ENCODE results near the gene PATJ.
"Not testable (repeated sequence)": the region's sequence is repeated elsewhere in the genome, so short reads cannot be mapped to it uniquely, and the experiment has no call there.

Gene PATJ

GRCh38 chr1:62176597-62177312 lies 434.5 kb downstream of the PATJ start:
- DNase-seq (ENCODE audit: low read depth): no peak

- no peak for DNase-seq (ENCODE audit: low read depth)
Observed at GRCh38 chr1:62177621-62178020, 435.3 kb downstream of the PATJ start.

DNA sequence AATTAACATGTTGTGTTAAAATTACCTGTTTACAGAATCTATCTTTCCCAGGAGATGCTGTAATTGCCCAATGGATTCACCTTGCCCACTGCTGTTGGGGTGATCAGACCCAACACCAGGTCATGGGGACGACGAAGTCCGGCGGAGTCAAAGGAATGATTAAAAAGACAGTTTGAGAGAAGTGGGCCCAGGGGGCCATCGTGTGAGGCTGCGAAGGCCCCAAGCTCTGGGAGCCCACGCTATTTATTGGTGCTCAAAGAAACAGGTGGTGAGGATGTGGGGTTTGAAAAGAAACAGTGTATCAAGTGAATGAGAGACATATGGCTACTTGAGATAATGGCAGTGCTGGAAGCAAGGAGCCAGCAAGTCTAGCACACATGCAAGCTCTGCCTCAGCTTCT lies 436.1 kb downstream of the PATJ start:
- DNase-seq (ENCODE audit: low read depth): no peak

GRCh38 chr1:62180054-62180453 lies 437.8 kb downstream of the PATJ start:
- DNase-seq (ENCODE audit: low read depth): peak; percentile 2

- no peak for DNase-seq (ENCODE audit: low read depth)
Observed at GRCh38 chr1:62180639-62181038, 438.4 kb downstream of the PATJ start.

GRCh38 chr1:62181532-62181931 lies 439.3 kb downstream of the PATJ start:
- DNase-seq (ENCODE audit: low read depth): no peak

GRCh38 chr1:62182157-62182556 lies 439.9 kb downstream of the PATJ start:
- not testable (repeated sequence) for DNase-seq (ENCODE audit: low read depth)

GRCh38 chr1:62183164-62184020 lies 441.1 kb downstream of the PATJ start:
- DNase-seq (ENCODE audit: low read depth): not testable (repeated sequence)

GRCh38 chr1:62184336-62184735 lies 442.1 kb downstream of the PATJ start:
- DNase-seq (ENCODE audit: low read depth): no peak

DNA sequence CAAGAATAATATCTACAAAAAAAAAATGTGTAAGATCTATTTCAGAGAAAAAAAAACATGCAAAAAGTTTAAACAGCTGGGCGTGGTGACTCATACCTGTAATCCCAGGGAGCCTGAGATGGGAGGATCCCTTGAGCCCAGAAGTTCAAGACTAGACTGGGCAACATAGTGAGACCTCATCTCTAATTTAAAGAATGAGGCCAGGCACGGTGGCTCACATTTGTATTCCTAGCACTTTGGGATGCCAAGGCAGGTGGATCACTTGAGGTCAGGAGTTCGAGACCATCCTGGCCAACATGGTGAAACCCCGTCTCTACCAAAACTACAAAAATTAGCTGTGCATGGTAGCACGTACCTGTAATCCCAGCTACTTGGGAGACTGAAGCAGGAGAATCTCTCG lies 443.0 kb downstream of the PATJ start:
- DNase-seq (ENCODE audit: low read depth): not testable (repeated sequence)

- DNase-seq (ENCODE audit: low read depth): no peak
Observed at GRCh38 chr1:62185677-62186076, 443.4 kb downstream of the PATJ start.

- DNase-seq (ENCODE audit: low read depth): no peak
Observed at GRCh38 chr1:62187548-62187947, 445.3 kb downstream of the PATJ start.

DNA sequence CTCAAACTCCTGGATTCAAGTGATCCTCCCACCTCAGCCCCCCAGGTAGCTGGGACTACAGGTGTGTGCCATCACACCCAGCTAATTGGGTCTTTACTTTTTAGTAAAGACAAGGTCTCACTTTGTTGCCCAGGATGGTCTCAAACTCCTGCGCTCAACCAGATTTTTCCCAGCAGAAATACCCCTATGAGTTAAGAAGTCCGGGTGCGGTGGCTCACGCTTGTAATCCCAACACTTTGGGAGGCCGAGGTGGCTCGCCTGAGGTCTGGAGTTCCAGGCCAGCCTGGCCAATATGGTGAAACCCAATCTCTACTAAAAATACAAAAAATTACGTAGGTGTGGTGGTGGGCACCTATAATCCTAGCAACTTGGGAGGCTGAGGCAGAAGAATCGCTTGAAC lies 445.8 kb downstream of the PATJ start:
- DNase-seq (ENCODE audit: low read depth): no peak

DNA sequence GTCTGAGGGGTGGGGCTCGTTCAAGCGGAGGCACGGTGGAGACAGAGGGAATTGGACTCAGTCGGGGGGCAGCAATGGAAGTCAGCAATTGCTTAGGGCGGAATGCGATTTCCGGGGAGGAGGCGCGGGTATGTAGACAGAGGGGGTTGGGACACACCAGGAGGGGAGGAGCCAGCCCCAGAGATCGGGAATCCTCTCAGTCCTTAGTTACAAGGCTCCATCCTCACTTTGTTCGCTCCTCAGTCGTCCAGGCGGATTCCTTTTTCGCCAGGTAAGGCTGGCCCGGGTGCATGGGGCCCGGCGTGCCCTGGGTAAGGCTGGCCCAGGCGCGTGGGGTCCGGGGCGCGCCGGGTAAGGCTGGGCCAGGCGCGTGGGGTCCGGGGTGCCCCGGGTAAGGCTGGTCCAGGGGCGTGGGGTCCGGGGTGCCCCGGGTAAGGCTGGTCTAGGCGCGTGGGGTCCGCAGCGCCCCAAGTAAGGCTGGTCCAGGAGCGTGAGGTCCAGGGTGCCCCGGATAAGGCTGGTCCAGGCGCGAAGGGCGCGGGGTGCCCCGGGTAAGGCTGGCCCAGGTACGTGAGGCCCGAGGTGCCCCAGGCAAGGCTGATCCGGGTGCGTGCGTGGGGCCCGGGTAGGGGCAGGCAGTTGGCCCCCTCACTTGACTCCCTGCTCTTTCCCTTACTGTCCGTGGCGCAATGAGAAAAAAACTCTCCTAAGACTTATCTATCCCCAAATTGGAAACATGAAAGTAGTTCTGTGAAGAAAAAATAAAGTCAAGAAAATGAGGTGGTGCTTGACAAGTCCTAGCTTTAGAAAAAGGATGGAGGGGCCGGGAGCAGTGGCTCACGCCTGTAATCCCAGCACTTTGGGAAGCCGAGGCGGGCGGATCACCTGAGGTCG lies 452.6 kb downstream of the PATJ start, which contains the start of gene L1TD1:
Gene L1TD1, plus strand, starts transcription at position 199 of the 894 bp plus-strand sequence. CDS start 11,780 bp downstream, outside the sequence.
- DNase-seq (ENCODE audit: low read depth): no peak

- DNase-seq (ENCODE audit: low read depth): no peak
Observed at GRCh38 chr1:62196086-62196690, 453.9 kb downstream of the PATJ start.

DNA sequence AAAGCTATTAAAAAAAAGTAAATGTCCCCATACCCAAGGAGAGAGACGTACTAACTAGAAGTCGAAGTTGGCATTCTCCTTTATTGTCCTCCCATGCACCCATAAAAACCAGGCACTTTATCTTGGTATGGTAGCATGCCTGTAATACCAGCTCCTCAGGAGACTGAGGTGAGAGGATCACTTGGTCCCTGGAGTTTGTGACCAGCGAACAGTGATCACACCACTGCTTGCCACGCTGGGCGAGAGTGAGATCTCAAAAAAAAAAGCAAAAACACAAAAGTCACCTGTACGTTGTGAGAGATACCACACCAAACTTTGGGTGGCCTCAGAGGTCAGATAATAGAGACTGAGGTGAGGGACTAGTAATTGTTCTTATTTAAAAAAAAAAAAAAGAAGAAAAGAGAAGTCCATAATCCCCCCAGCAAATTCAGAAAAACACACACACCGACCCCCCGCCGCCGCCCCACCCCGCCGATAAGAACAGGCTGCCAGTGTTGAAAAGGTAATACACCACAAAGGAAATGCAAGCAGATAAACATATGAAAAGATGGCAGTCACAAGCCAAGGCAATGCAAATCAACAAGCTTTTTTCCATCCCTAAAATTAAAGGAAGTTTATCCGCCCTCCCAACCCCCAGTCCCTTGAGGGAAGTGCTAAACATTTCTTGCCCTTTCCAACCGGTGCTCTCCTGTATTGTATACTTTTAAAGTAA lies 455.9 kb downstream of the PATJ start:
- DNase-seq (ENCODE audit: low read depth): no peak

GRCh38 chr1:62198781-62199125 lies 456.5 kb downstream of the PATJ start:
- peak; percentile 2 for DNase-seq (ENCODE audit: low read depth)

DNA sequence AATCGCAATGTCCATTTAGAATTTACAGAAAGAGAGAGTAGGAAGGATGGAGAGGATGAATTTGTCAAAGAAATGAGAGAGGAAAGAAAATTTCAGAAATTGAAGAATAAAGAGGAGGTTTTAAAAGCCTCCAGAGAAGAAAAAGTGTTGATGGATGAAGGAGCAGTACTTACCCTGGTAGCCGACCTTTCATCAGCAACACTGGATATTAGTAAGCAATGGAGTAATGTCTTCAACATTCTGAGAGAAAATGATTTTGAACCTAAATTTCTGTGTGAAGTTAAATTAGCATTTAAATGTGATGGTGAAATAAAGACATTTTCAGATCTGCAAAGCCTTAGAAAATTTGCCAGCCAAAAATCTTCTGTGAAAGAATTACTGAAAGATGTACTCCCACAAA lies 464.9 kb downstream of the PATJ start:
- no peak for DNase-seq (ENCODE audit: low read depth)

- DNase-seq (ENCODE audit: low read depth): no peak
Observed at GRCh38 chr1:62208087-62208486, 465.8 kb downstream of the PATJ start.

GRCh38 chr1:62208970-62209369 lies 466.7 kb downstream of the PATJ start:
- no peak for DNase-seq (ENCODE audit: low read depth)

- no peak for DNase-seq (ENCODE audit: low read depth)
Observed at GRCh38 chr1:62209931-62210595, 467.8 kb downstream of the PATJ start.
